Activated CD4-positive, alpha-beta T cell treated with anti-CD3 and anti-CD28 coated beads, Interleukin-2, amount 10 ng/mL, durations not matched to agents 7 days and 5 days (primary cell): ENCODE data around the gene EHD4. TPM values are rescaled to one million over a fixed set of nuclear protein-coding genes. Genes with fewer than 3 reads are reported as not detected.

Source experiments
- CTCF ChIA-PET: fragments of 350-600 bp; sonication (Branson Sonifier 250); formaldehyde crosslinking; loops from one replicate; lab custom pipeline; 2021; ENCODE audit warnings: antibody characterized with exemption; lab: Charles Lee
- POLR2A ChIA-PET: fragments of 350-600 bp; sonication (Branson Sonifier 250); formaldehyde crosslinking; loops from one replicate; lab custom pipeline; 2021; ENCODE audit warnings: antibody characterized with exemption; lab: Charles Lee
- DNase-seq: peaks from one replicate; pipeline ENCODE4 v3.0.0-alpha.2; 2020
- H3K27ac Mint-ChIP-seq: one replicate; pipeline ENCODE4 v1.8.0; 2021; ENCODE audit warnings: mild to moderate bottlenecking, moderate library complexity, mixed read lengths
- H3K27me3 Mint-ChIP-seq: one replicate; pipeline ENCODE4 v1.8.0; 2021; ENCODE audit warnings: mixed read lengths
- H3K36me3 Mint-ChIP-seq: one replicate; pipeline ENCODE4 v1.8.0; 2021; ENCODE audit warnings: low read depth, mixed read lengths
- H3K4me1 Mint-ChIP-seq: one replicate; pipeline ENCODE4 v1.8.0; 2021; ENCODE audit warnings: mixed read lengths
- H3K4me3 Mint-ChIP-seq: one replicate; pipeline ENCODE4 v1.8.0; 2021; ENCODE audit warnings: mild to moderate bottlenecking, moderate library complexity, mixed read lengths
- H3K9me3 Mint-ChIP-seq: one replicate; pipeline ENCODE4 v1.8.0; 2021; ENCODE audit warnings: mixed read lengths
- total RNA-seq, 2 experiments: library from RNA; stranded (reverse); gene quantifications; one replicate each; pipeline ENCODE4 v1.2.3, GENCODE V29; 2021

EHD4 gene
- total RNA-seq, 2 experiments from 2014 or later, result 14.5 TPM

- Mint-ChIP-seq H3K4me3 (peak overlapping the region; percentile 57), H3K4me1 (peaks cover 71% of the 10 kb centered on the region), H3K9me3 (peaks cover 2% of the 10 kb centered on the region), H3K27ac (peak overlapping the region; percentile 99), H3K36me3 (peaks cover 15% of the 10 kb centered on the region), H3K27me3 (no peaks in the 10 kb centered on the region)
- POLR2A ChIA-PET, result interaction anchor here (0.6 to 1.2 kb wide), 3 partner anchors 33 to 164 kb away, joined by 3 to 11 read pairs (median 5); partner anchors contain the start of gene EHD4
- peak; percentile 82 for DNase-seq
- CTCF ChIA-PET, result interaction anchor here (0.7 to 3.0 kb wide), 19 partner anchors 9 to 164 kb away, joined by 3 to 18 read pairs (median 3); no protein-coding TSS in a partner anchor
These were observed 35.4 kb downstream of the EHD4 start for GRCh38 chr15:41936649-41937567.

GRCh38 chr15:41936155-41936554 lies 36.2 kb downstream of the EHD4 start:
- Mint-ChIP-seq H3K4me3 (no peak overlapping the region), H3K9me3 (peaks cover 2% of the 10 kb centered on the region), H3K27ac (peak overlapping the region; percentile 99), H3K36me3 (peaks cover 14% of the 10 kb centered on the region), H3K27me3 (no peaks in the 10 kb centered on the region), H3K4me1 (peaks cover 72% of the 10 kb centered on the region)
- no peak for DNase-seq
- CTCF ChIA-PET, result interaction anchor here (0.8 to 3.0 kb wide), 5 partner anchors 10 to 124 kb away, joined by 3 to 18 read pairs (median 6); no protein-coding TSS in a partner anchor
- POLR2A ChIA-PET, result interaction anchor here (1.2 kb wide), 1 partner anchor 34 kb away, joined by 5 read pairs; no protein-coding TSS in a partner anchor

GRCh38 chr15:41935566-41936020 lies 36.8 kb downstream of the EHD4 start:
- Mint-ChIP-seq H3K27me3 (no peaks in the 10 kb centered on the region), H3K4me1 (peaks cover 67% of the 10 kb centered on the region), H3K9me3 (peaks cover 2% of the 10 kb centered on the region), H3K27ac (peak overlapping the region; percentile 99), H3K4me3 (peak overlapping the region; percentile 5), H3K36me3 (peaks cover 8% of the 10 kb centered on the region)
- DNase-seq, result no peak
- ChIA-PET POLR2A (no interaction called here), CTCF (interaction anchor here (1.0 to 3.0 kb wide), 4 partner anchors 10 to 123 kb away, joined by 4 to 18 read pairs (median 5); no protein-coding TSS in a partner anchor)

- peaks cover 4% of the 10 kb centered on the region for H3K36me3 Mint-ChIP-seq
- H3K4me1 Mint-ChIP-seq, result peaks cover 65% of the 10 kb centered on the region
- CTCF ChIA-PET, result interaction anchor here (0.9 to 1.6 kb wide), 4 partner anchors 30 to 970 kb away, joined by 3 to 4 read pairs (median 4); no protein-coding TSS in a partner anchor
- H3K27me3 Mint-ChIP-seq, result no peaks in the 10 kb centered on the region
- POLR2A ChIA-PET, result no interaction called here
- peaks cover 2% of the 10 kb centered on the region for H3K9me3 Mint-ChIP-seq
- peak; percentile 78 for DNase-seq
- peak overlapping the region; percentile 99 for H3K27ac Mint-ChIP-seq
- H3K4me3 Mint-ChIP-seq, result peak overlapping the region; percentile 62
These were observed 37.5 kb downstream of the EHD4 start for GRCh38 chr15:41934843-41935242.

- Mint-ChIP-seq H3K4me1 (peaks cover 73% of the 10 kb centered on the region), H3K9me3 (peaks cover 2% of the 10 kb centered on the region), H3K4me3 (no peak overlapping the region), H3K27ac (peak overlapping the region; percentile 99), H3K27me3 (no peaks in the 10 kb centered on the region), H3K36me3 (peaks cover 4% of the 10 kb centered on the region)
- ChIA-PET POLR2A (no interaction called here), CTCF (interaction anchor here (0.9 to 1.1 kb wide), 2 partner anchors 10 to 969 kb away, joined by 3 to 4 read pairs; no protein-coding TSS in a partner anchor)
- DNase-seq, result no peak
These were observed 38.6 kb downstream of the EHD4 start for GRCh38 chr15:41933771-41934170.

- peaks cover 4% of the 10 kb centered on the region for H3K36me3 Mint-ChIP-seq
- H3K9me3 Mint-ChIP-seq, result peaks cover 2% of the 10 kb centered on the region
- ChIA-PET CTCF (interaction anchor here (0.9 to 1.6 kb wide), 2 partner anchors 10 to 29 kb away, joined by 4 read pairs; no protein-coding TSS in a partner anchor), POLR2A (no interaction called here)
- no peaks in the 10 kb centered on the region for H3K27me3 Mint-ChIP-seq
- peaks cover 71% of the 10 kb centered on the region for H3K4me1 Mint-ChIP-seq
- DNase-seq, result no peak
- no peak overlapping the region for H3K4me3 Mint-ChIP-seq
- H3K27ac Mint-ChIP-seq, result peak overlapping the region; percentile 99
These were observed 39.0 kb downstream of the EHD4 start for GRCh38 chr15:41933326-41933725.

GRCh38 chr15:41932511-41933289 lies 39.7 kb downstream of the EHD4 start:
- H3K9me3 Mint-ChIP-seq, result peaks cover 2% of the 10 kb centered on the region
- H3K36me3 Mint-ChIP-seq, result peaks cover 4% of the 10 kb centered on the region
- peak overlapping the region; percentile 31 for H3K27ac Mint-ChIP-seq
- no peaks in the 10 kb centered on the region for H3K27me3 Mint-ChIP-seq
- ChIA-PET POLR2A (no interaction called here), CTCF (interaction anchor here (0.9 to 2.0 kb wide), 3 partner anchors 11 to 28 kb away, joined by 4 to 9 read pairs (median 4); no protein-coding TSS in a partner anchor)
- peaks cover 68% of the 10 kb centered on the region for H3K4me1 Mint-ChIP-seq
- no peak overlapping the region for H3K4me3 Mint-ChIP-seq
- no peak for DNase-seq

GRCh38 chr15:41932101-41932500 lies 40.3 kb downstream of the EHD4 start:
- ChIA-PET POLR2A (no interaction called here), CTCF (interaction anchor here (1.6 to 2.0 kb wide), 2 partner anchors 10 to 27 kb away, joined by 4 to 9 read pairs; no protein-coding TSS in a partner anchor)
- Mint-ChIP-seq H3K4me1 (peaks cover 66% of the 10 kb centered on the region), H3K4me3 (no peak overlapping the region), H3K27ac (no peak overlapping the region), H3K27me3 (no peaks in the 10 kb centered on the region), H3K9me3 (peaks cover 2% of the 10 kb centered on the region), H3K36me3 (peaks cover 4% of the 10 kb centered on the region)
- no peak for DNase-seq

GRCh38 chr15:41930867-41931222 lies 41.5 kb downstream of the EHD4 start:
- H3K9me3 Mint-ChIP-seq, result peaks cover under 1% of the 10 kb centered on the region
- no peak overlapping the region for H3K4me3 Mint-ChIP-seq
- no peak overlapping the region for H3K27ac Mint-ChIP-seq
- no peak for DNase-seq
- CTCF ChIA-PET, result interaction anchor here (0.8 to 2.0 kb wide), 3 partner anchors 9 to 157 kb away, joined by 3 to 9 read pairs (median 3); partner anchors contain the start of gene MAPKBP1
- no peaks in the 10 kb centered on the region for H3K27me3 Mint-ChIP-seq
- POLR2A ChIA-PET, result no interaction called here
- peaks cover 66% of the 10 kb centered on the region for H3K4me1 Mint-ChIP-seq
- H3K36me3 Mint-ChIP-seq, result peaks cover 2% of the 10 kb centered on the region

- Mint-ChIP-seq H3K9me3 (no peaks in the 10 kb centered on the region), H3K27me3 (no peaks in the 10 kb centered on the region), H3K27ac (no peak overlapping the region), H3K36me3 (peaks cover 2% of the 10 kb centered on the region), H3K4me3 (no peak overlapping the region), H3K4me1 (peaks cover 63% of the 10 kb centered on the region)
- ChIA-PET POLR2A (no interaction called here), CTCF (interaction anchor here (1.1 kb wide), 1 partner anchor 157 kb away, joined by 3 read pairs; the partner anchor contains the start of gene MAPKBP1)
- no peak for DNase-seq
These were observed 42.0 kb downstream of the EHD4 start for GRCh38 chr15:41930221-41930866.

GRCh38 chr15:41928637-41929620 lies 43.4 kb downstream of the EHD4 start:
- ChIA-PET POLR2A (no interaction called here), CTCF (interaction anchor here (1.4 kb wide), 1 partner anchor 8 kb away, joined by 5 read pairs; no protein-coding TSS in a partner anchor)
- Mint-ChIP-seq H3K27ac (no peak overlapping the region), H3K4me3 (no peak overlapping the region), H3K36me3 (no peaks in the 10 kb centered on the region), H3K4me1 (peaks cover 57% of the 10 kb centered on the region), H3K9me3 (no peaks in the 10 kb centered on the region), H3K27me3 (no peaks in the 10 kb centered on the region)
- no peak for DNase-seq
